ENCODE data around the gene APIP. TPM values are rescaled to one million over a fixed set of nuclear protein-coding genes. Genes with fewer than 3 reads are reported as not detected.
"Not testable (repeated sequence)": the region's sequence is repeated elsewhere in the genome, so short reads cannot be mapped to it uniquely, and the experiment has no call there.

APIP gene
- total RNA-seq, 2 experiments from 2014 or later, result 42.4 to 42.5 TPM

- Mint-ChIP-seq H3K27ac (no peak overlapping the region), H3K27me3 (ENCODE audit: low read depth) (no peaks in the 10 kb centered on the region), H3K4me3 (no peak overlapping the region), H3K36me3 (ENCODE audit: low read depth) (peaks cover 33% of the 10 kb centered on the region), H3K9me3 (peaks cover 40% of the 10 kb centered on the region), H3K4me1 (ENCODE audit: low read depth) (no peaks in the 10 kb centered on the region)
- CTCF ChIA-PET, result interaction anchor here (0.6 to 1.3 kb wide), 3 partner anchors 311 to 384 kb away, joined by 3 read pairs; no protein-coding TSS in a partner anchor
- intact Hi-C loops (cut with micrococcal nuclease), result no loop called here
- no peak for DNase-seq
These were observed 17.7 kb downstream of the APIP start for GRCh38 chr11:34898474-34898873.

- intact Hi-C loops (cut with micrococcal nuclease), result no loop called here
- CTCF ChIA-PET, result interaction anchor here (1.3 kb wide), 1 partner anchor 383 kb away, joined by 3 read pairs; no protein-coding TSS in a partner anchor
- Mint-ChIP-seq H3K36me3 (ENCODE audit: low read depth) (peaks cover 26% of the 10 kb centered on the region), H3K27ac (no peak overlapping the region), H3K4me3 (no peak overlapping the region), H3K4me1 (ENCODE audit: low read depth) (no peaks in the 10 kb centered on the region), H3K9me3 (peaks cover 35% of the 10 kb centered on the region), H3K27me3 (ENCODE audit: low read depth) (no peaks in the 10 kb centered on the region)
- no peak for DNase-seq
These were observed 18.9 kb downstream of the APIP start for GRCh38 chr11:34897171-34897870.

- Mint-ChIP-seq H3K9me3 (peaks cover 35% of the 10 kb centered on the region), H3K36me3 (ENCODE audit: low read depth) (peaks cover 24% of the 10 kb centered on the region)
- DNase-seq; H3K4me3 Mint-ChIP-seq; H3K27ac Mint-ChIP-seq; intact Hi-C loops (cut with micrococcal nuclease); CTCF ChIA-PET; H3K27me3 Mint-ChIP-seq (ENCODE audit: low read depth); H3K4me1 Mint-ChIP-seq (ENCODE audit: low read depth): not testable (repeated sequence)
These were observed 20.0 kb downstream of the APIP start for GRCh38 chr11:34896191-34896590.

GRCh38 chr11:34893416-34893815 is 22.8 kb downstream of the APIP start:
- peaks cover 13% of the 10 kb centered on the region for H3K9me3 Mint-ChIP-seq
- no peaks in the 10 kb centered on the region for H3K4me1 Mint-ChIP-seq (ENCODE audit: low read depth)
- no peak overlapping the region for H3K4me3 Mint-ChIP-seq
- peaks cover 10% of the 10 kb centered on the region for H3K36me3 Mint-ChIP-seq (ENCODE audit: low read depth)
- CTCF ChIA-PET, result interaction anchor here (0.9 to 2.9 kb wide), 3 partner anchors 101 to 328 kb away, joined by 3 to 25 read pairs (median 3); no protein-coding TSS in a partner anchor
- no peak for DNase-seq
- intact Hi-C loops (cut with micrococcal nuclease), result no loop called here
- H3K27ac Mint-ChIP-seq, result no peak overlapping the region
- no peaks in the 10 kb centered on the region for H3K27me3 Mint-ChIP-seq (ENCODE audit: low read depth)

GRCh38 chr11:34891611-34892010 is 24.6 kb downstream of the APIP start:
- CTCF ChIA-PET, result interaction anchor here (1.1 to 2.9 kb wide), 4 partner anchors 11 to 305 kb away, joined by 3 to 25 read pairs (median 4); no protein-coding TSS in a partner anchor
- H3K27me3 Mint-ChIP-seq (ENCODE audit: low read depth), result no peaks in the 10 kb centered on the region
- intact Hi-C loops (cut with micrococcal nuclease), result loop anchor here (1.0 to 2.0 kb wide), 3 partner anchors 51 to 326 kb away; no protein-coding TSS in a partner anchor
- H3K4me1 Mint-ChIP-seq (ENCODE audit: low read depth), result no peaks in the 10 kb centered on the region
- peaks cover 9% of the 10 kb centered on the region for H3K36me3 Mint-ChIP-seq (ENCODE audit: low read depth)
- peaks cover 6% of the 10 kb centered on the region for H3K9me3 Mint-ChIP-seq
- H3K4me3 Mint-ChIP-seq, result no peak overlapping the region
- no peak for DNase-seq
- H3K27ac Mint-ChIP-seq, result no peak overlapping the region

- intact Hi-C loops (cut with micrococcal nuclease), result loop anchor here (1.0 to 2.0 kb wide), 3 partner anchors 50 to 326 kb away; no protein-coding TSS in a partner anchor
- CTCF ChIA-PET, result interaction anchor here (1.1 to 2.9 kb wide), 3 partner anchors 11 to 304 kb away, joined by 3 to 25 read pairs (median 4); no protein-coding TSS in a partner anchor
- no peak overlapping the region for H3K27ac Mint-ChIP-seq
- no peaks in the 10 kb centered on the region for H3K27me3 Mint-ChIP-seq (ENCODE audit: low read depth)
- peaks cover 4% of the 10 kb centered on the region for H3K36me3 Mint-ChIP-seq (ENCODE audit: low read depth)
- no peak for DNase-seq
- no peak overlapping the region for H3K4me3 Mint-ChIP-seq
- no peaks in the 10 kb centered on the region for H3K9me3 Mint-ChIP-seq
- no peaks in the 10 kb centered on the region for H3K4me1 Mint-ChIP-seq (ENCODE audit: low read depth)
These were observed 25.4 kb downstream of the APIP start for GRCh38 chr11:34890812-34891211.

GRCh38 chr11:34890089-34890488 is 26.1 kb downstream of the APIP start:
- H3K4me3 Mint-ChIP-seq, result no peak overlapping the region
- H3K27me3 Mint-ChIP-seq (ENCODE audit: low read depth), result no peaks in the 10 kb centered on the region
- no peaks in the 10 kb centered on the region for H3K4me1 Mint-ChIP-seq (ENCODE audit: low read depth)
- CTCF ChIA-PET, result interaction anchor here (0.6 to 2.9 kb wide), 6 partner anchors 20 to 422 kb away, joined by 3 to 20 read pairs (median 3); no protein-coding TSS in a partner anchor
- H3K9me3 Mint-ChIP-seq, result no peaks in the 10 kb centered on the region
- peaks cover 4% of the 10 kb centered on the region for H3K36me3 Mint-ChIP-seq (ENCODE audit: low read depth)
- no peak overlapping the region for H3K27ac Mint-ChIP-seq
- intact Hi-C loops (cut with micrococcal nuclease), result loop anchor here (2.0 kb wide), 1 partner anchor 49 kb away; no protein-coding TSS in a partner anchor
- no peak for DNase-seq

GRCh38 chr11:34887260-34887659 is 28.9 kb downstream of the APIP start:
- H3K4me3 Mint-ChIP-seq, result no peak overlapping the region
- intact Hi-C loops (cut with micrococcal nuclease), result no loop called here
- H3K27me3 Mint-ChIP-seq (ENCODE audit: low read depth), result no peaks in the 10 kb centered on the region
- DNase-seq, result no peak
- peaks cover 15% of the 10 kb centered on the region for H3K36me3 Mint-ChIP-seq (ENCODE audit: low read depth)
- CTCF ChIA-PET, result interaction anchor here (0.9 to 2.9 kb wide), 3 partner anchors 69 to 374 kb away, joined by 3 to 20 read pairs (median 3); partner anchors contain the start of gene ELF5
- no peak overlapping the region for H3K27ac Mint-ChIP-seq
- H3K4me1 Mint-ChIP-seq (ENCODE audit: low read depth), result no peaks in the 10 kb centered on the region
- H3K9me3 Mint-ChIP-seq, result no peaks in the 10 kb centered on the region

GRCh38 chr11:34886609-34887008 is 29.6 kb downstream of the APIP start:
- Mint-ChIP-seq H3K4me1 (ENCODE audit: low read depth) (no peaks in the 10 kb centered on the region), H3K36me3 (ENCODE audit: low read depth) (peaks cover 20% of the 10 kb centered on the region), H3K27me3 (ENCODE audit: low read depth) (no peaks in the 10 kb centered on the region), H3K4me3 (no peak overlapping the region), H3K9me3 (no peaks in the 10 kb centered on the region), H3K27ac (no peak overlapping the region)
- intact Hi-C loops (cut with micrococcal nuclease), result no loop called here
- CTCF ChIA-PET, result interaction anchor here (0.6 to 1.3 kb wide), 4 partner anchors 68 to 953 kb away, joined by 3 to 4 read pairs (median 3); partner anchors contain the start of gene ELF5
- DNase-seq, result no peak

GRCh38 chr11:34881900-34882299 is 34.3 kb downstream of the APIP start:
- peaks cover 3% of the 10 kb centered on the region for H3K4me1 Mint-ChIP-seq (ENCODE audit: low read depth)
- H3K27me3 Mint-ChIP-seq (ENCODE audit: low read depth), result no peaks in the 10 kb centered on the region
- no peak overlapping the region for H3K4me3 Mint-ChIP-seq
- CTCF ChIA-PET, result interaction anchor here (0.6 to 0.7 kb wide), 2 partner anchors 30 to 619 kb away, joined by 3 to 4 read pairs; no protein-coding TSS in a partner anchor
- peaks cover 20% of the 10 kb centered on the region for H3K36me3 Mint-ChIP-seq (ENCODE audit: low read depth)
- no peak for DNase-seq
- intact Hi-C loops (cut with micrococcal nuclease), result no loop called here
- H3K9me3 Mint-ChIP-seq, result no peaks in the 10 kb centered on the region
- H3K27ac Mint-ChIP-seq, result no peak overlapping the region

GRCh38 chr11:34877375-34877975 is 38.7 kb downstream of the APIP start:
- DNase-seq, result no peak
- Mint-ChIP-seq H3K27me3 (ENCODE audit: low read depth) (no peaks in the 10 kb centered on the region), H3K4me1 (ENCODE audit: low read depth) (peaks cover 3% of the 10 kb centered on the region), H3K9me3 (no peaks in the 10 kb centered on the region), H3K27ac (no peak overlapping the region), H3K4me3 (no peak overlapping the region), H3K36me3 (ENCODE audit: low read depth) (peaks cover 14% of the 10 kb centered on the region)
- intact Hi-C loops (cut with micrococcal nuclease), result no loop called here
- CTCF ChIA-PET, result interaction anchor here (0.7 kb wide), 1 partner anchor 30 kb away, joined by 3 read pairs; no protein-coding TSS in a partner anchor

- CTCF ChIA-PET, result no interaction called here
- DNase-seq, result no peak
- Mint-ChIP-seq H3K9me3 (no peaks in the 10 kb centered on the region), H3K4me1 (ENCODE audit: low read depth) (peaks cover 3% of the 10 kb centered on the region), H3K4me3 (no peak overlapping the region), H3K27ac (no peak overlapping the region), H3K36me3 (ENCODE audit: low read depth) (peaks cover 5% of the 10 kb centered on the region), H3K27me3 (ENCODE audit: low read depth) (no peaks in the 10 kb centered on the region)
- intact Hi-C loops (cut with micrococcal nuclease), result no loop called here
These were observed 42.0 kb downstream of the APIP start for GRCh38 chr11:34874202-34874601.

Measured in activated naive CD4-positive, alpha-beta T cell treated with anti-CD3 and anti-CD28 coated beads for 36 hours (primary cell).